GM12873 (cell line): ENCODE results near the gene ENPP6.

Source experiments
- CTCF ChIP-seq: IDR thresholded peaks from 2 replicates; pipeline ENCODE4 v1.5.1; 2012; ENCODE audit warnings: low read depth, mild to moderate bottlenecking, moderate library complexity, low read length, control low read depth; ENCODE audit not compliant: insufficient read depth; ENCODE audit errors: missing control alignments

The ENPP6 gene

DNA sequence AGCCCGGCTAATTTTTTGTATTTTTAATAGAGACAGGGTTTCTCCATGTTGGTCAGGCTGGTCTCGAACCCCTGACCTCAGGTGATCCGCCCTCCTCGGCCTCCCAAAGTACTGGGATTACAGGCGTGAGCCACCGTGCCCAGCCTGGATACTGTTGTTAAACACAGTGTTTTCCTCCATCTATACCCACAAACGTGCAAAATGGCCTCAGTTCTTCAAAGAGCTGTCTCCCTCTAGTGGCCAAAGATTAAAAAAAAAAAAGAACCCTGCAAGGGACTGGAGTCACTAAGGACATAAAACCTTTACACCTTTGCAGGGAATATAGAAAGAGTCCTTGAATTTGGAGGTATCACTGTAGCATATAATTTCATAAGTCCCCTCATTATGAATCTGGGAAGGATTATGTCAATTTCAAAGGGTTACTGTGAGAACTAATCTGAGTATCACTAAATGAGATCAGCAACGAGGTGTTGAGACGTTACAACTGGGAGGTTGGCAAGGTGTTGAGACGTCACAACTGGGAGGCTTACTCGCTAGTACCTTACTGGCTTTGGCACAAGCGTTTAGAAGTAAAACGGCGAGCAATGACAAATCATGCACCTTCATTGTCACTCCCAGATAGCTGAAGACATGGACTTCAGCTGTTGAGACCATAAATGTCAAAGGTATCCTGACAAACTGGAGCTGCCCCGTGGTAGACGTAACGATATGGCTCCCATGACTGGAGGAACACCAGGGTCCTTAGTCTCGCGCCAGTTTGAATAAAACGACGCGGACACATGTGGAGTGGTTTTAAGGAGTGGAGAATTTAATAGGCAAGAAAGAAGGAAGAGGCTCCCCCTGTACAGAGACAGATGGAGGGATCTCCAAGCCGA is 33.4 kb upstream of the ENPP6 start:
- peak; percentile 50 for TF ChIP-seq CTCF

DNA sequence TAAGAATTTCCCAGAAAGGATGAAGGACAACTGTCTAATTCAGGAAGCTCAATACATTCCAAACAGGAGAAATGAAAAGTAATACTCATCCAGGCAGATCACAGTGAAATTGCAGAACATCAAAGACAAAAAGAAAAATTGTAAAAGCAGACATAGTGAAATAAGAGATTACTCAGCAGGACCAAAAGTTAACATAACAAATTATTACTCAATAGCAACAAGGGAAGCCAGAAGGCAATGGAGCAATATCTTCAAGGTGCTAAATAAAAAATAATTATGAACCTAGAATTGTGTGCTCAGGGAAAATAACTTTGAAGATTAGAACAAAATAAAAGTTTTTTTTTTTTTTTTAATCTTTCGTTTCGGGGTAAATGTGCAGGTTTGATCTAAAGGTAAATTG is 30.5 kb upstream of the ENPP6 start:
- TF ChIP-seq CTCF = no peak

- TF ChIP-seq CTCF = no peak
Measured at GRCh38 chr4:184247421-184247820, 29.7 kb upstream of the ENPP6 start.

DNA sequence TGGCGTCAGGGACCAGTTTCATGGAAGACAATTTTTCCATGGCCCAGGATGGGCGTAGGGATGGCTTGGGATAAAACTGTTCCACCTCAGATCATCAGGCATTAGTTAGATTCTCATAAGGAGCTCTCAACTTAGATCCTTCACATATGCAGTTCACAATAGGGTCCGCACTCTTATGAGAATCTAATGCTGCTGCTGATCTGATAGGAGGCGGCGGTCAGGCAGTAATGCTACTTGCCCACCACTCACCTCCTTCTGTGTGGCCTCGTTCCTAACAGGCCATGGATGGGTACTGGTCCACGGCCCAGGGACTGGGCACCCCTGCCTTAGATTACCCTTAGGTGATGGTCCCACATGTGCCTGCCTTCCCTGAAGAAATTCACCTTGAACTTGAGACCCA is 28.8 kb upstream of the ENPP6 start:
- TF ChIP-seq CTCF = no peak

GRCh38 chr4:184238072-184238745 is 20.5 kb upstream of the ENPP6 start:
- TF ChIP-seq CTCF = no peak

DNA sequence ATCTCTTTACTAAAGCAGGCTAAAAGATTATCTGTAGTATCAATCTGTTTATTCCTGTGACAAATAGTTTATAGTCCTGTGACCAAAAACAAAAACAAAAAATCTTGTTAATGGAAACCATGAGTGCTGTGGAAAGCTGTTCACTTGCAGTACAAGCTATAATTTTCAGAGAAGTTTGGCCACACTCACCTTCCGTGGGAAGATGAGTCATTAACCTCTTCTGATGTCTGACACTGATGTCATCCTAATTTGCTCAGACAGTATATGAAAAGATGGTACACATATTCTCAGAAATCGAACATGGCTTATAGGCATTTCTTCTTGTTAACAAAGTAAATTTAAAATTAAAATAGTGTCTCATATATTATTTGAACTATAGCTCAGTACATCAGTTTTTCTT is 19.9 kb upstream of the ENPP6 start:
- TF ChIP-seq CTCF = no peak

DNA sequence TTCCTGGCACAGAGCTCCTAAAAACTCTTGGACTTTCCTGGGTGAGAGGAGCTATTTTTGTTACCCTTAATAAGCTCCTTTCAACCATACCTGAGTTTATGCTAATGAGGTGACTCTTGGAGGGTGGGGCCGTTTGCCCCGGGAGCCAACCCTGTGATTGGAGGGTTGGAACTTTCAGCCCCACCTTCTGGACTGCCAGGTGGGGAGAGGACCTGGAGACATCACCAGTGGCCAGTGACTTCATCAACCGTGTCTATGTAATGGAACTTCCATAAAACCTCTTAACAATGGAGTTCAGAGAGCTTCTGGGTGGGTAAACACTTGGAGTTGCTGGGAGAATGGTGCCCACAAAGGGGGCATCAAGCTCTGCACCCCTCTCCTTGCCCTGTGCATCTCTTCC is 17.9 kb upstream of the ENPP6 start:
- no peak for TF ChIP-seq CTCF
